ENCODE measurements around the gene AMPD1. TPM values are rescaled to one million over a fixed set of nuclear protein-coding genes. Genes with fewer than 3 reads are reported as not detected.

The AMPD1 gene
- total and polyA plus RNA-seq, 9 donors: 0.13 to 1.8 (median 0.18) TPM; not detected in 6

DNA sequence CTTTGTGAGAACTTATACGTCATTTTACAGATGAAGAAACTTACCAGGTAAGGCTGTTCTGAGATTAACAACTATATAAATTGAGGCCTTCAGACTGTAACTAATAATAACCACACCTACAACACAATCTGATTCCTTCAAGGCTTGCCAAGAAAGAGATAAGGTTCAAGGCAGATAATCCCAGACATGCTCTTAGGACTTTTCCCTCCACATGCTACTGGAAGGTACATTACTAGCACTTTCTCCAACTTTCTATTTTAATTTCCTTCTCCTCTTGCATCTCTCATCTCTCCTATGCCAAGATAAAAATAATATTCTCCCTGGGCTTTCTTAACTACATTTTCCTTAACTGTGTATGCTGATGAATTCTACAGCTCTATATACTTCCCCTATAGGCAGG is 40.1 kb upstream of the AMPD1 start:
- H3K27me3 ChIP-seq: no peaks in the 10 kb centered on the region
- H3K4me1 ChIP-seq (ENCODE audit: insufficient read depth): no peaks in the 10 kb centered on the region

DNA sequence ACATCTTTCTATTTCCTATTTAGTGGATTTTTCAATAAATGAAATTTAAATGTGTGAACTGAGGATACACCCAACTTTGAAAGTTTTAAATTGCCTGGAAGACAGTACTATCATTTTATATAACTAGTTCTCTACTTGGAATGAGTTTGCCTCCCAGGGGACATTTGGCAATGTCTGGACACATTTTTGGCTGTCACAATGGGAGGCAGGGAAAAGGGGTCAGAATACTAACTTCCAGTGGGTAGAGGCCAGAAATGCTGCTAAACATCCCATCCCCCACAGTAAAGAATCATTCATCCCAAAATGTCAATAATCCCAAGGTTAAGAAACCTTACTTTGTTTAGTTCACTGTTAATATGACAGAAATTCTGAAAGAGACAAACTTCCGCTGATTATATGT is 34.4 kb upstream of the AMPD1 start:
- no peaks in the 10 kb centered on the region for H3K4me1 ChIP-seq (ENCODE audit: insufficient read depth)
- no peaks in the 10 kb centered on the region for H3K27me3 ChIP-seq
- intact Hi-C loops (cut with DNase I): no loop called here
- H3K9me3 ChIP-seq: no peaks in the 10 kb centered on the region
- H3K4me3 ChIP-seq: no peak overlapping the region
- no peak for DNase-seq
- TF ChIP-seq, protein P1, sequence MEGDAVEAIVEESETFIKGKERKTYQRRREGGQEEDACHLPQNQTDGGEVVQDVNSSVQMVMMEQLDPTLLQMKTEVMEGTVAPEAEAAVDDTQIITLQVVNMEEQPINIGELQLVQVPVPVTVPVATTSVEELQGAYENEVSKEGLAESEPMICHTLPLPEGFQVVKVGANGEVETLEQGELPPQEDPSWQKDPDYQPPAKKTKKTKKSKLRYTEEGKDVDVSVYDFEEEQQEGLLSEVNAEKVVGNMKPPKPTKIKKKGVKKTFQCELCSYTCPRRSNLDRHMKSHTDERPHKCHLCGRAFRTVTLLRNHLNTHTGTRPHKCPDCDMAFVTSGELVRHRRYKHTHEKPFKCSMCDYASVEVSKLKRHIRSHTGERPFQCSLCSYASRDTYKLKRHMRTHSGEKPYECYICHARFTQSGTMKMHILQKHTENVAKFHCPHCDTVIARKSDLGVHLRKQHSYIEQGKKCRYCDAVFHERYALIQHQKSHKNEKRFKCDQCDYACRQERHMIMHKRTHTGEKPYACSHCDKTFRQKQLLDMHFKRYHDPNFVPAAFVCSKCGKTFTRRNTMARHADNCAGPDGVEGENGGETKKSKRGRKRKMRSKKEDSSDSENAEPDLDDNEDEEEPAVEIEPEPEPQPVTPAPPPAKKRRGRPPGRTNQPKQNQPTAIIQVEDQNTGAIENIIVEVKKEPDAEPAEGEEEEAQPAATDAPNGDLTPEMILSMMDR (IDR thresholded peaks at IDR 0.05): no peak
- TF ChIP-seq POLR2A (IDR thresholded peaks at IDR 0.05) (no peak), EP300 (IDR thresholded peaks at IDR 0.05) (no peak)
- no peaks in the 10 kb centered on the region for H3K36me3 ChIP-seq
- no peak overlapping the region for H3K27ac ChIP-seq
- 95 to 97% (median 96%) methylated on average over 1 of the region's 1 CpG for WGBS, 3 donors

More for the DNA sequence above, 40.1 kb upstream of the AMPD1 start:
- DNase-seq: no peak
- 88 to 94% (median 89%) methylated on average over 1 of the region's 1 CpG for WGBS, 3 donors
- intact Hi-C loops (cut with DNase I): no loop called here
- H3K9me3 ChIP-seq: no peaks in the 10 kb centered on the region
- TF ChIP-seq, protein P1 (IDR thresholded peaks at IDR 0.05): no peak
- no peak for TF ChIP-seq EP300 (IDR thresholded peaks at IDR 0.05)
- no peak for TF ChIP-seq POLR2A (IDR thresholded peaks at IDR 0.05)
- no peaks in the 10 kb centered on the region for H3K36me3 ChIP-seq
- H3K27ac ChIP-seq: no peak overlapping the region
- no peak overlapping the region for H3K4me3 ChIP-seq

DNA sequence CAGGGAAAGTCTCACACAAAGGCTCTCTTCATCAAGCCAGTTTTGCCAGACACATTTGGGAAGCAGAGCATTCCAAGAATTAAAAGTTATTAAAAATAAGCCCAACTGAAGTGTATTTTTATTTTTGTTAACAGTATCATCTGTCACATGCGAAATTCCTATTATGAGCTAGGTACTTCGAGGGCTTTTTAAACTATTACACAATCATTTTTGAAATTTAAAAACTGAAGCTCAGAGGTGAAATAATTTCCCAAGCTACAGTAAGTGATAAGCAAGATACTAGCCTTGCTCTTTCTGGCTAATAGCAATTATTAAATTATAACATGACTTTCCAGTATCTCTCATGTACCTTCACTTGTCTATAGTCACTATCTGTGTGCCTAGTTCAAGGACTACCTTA is 33.2 kb upstream of the AMPD1 start:
- no peaks in the 10 kb centered on the region for H3K27me3 ChIP-seq
- WGBS, 3 donors: 76 to 82% (median 78%) methylated on average over 2 of the region's 2 CpGs
- H3K4me1 ChIP-seq (ENCODE audit: insufficient read depth): no peaks in the 10 kb centered on the region
- intact Hi-C loops (cut with DNase I): no loop called here
- no peaks in the 10 kb centered on the region for H3K36me3 ChIP-seq
- H3K9me3 ChIP-seq: no peaks in the 10 kb centered on the region
- DNase-seq: no peak
- H3K27ac ChIP-seq: no peak overlapping the region
- no peak for TF ChIP-seq POLR2A (IDR thresholded peaks at IDR 0.05)
- TF ChIP-seq, protein P1 (IDR thresholded peaks at IDR 0.05): no peak
- TF ChIP-seq EP300 (IDR thresholded peaks at IDR 0.05): no peak
- H3K4me3 ChIP-seq: no peak overlapping the region

DNA sequence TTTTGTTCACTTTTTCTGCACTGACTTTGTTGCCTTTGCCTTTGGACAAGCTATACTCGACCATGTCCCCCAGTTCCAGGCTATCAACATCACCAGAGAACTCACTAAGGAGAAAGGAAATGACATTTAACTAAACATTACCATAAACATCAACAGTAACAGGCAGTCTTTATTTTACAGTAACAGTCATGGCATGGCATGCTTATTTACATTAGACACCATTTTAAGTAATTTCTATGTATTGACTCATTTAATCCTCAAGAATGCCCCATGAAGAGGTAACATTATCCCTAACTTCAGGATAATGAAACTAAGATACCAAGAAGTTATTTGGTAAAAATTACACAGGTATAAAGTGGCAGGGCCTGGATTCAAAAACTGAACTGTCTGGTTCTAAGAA is 29.9 kb upstream of the AMPD1 start:
- Histone ChIP-seq H3K27me3 (no peaks in the 10 kb centered on the region), H3K36me3 (peaks cover 3% of the 10 kb centered on the region), H3K27ac (no peak overlapping the region), H3K9me3 (no peaks in the 10 kb centered on the region), H3K4me1 (ENCODE audit: insufficient read depth) (no peaks in the 10 kb centered on the region), H3K4me3 (no peak overlapping the region)
- DNase-seq: no peak
- TF ChIP-seq EP300 (IDR thresholded peaks at IDR 0.05): no peak
- no peak for TF ChIP-seq POLR2A (IDR thresholded peaks at IDR 0.05)
- TF ChIP-seq, protein P1 (IDR thresholded peaks at IDR 0.05): no peak
- 76 to 80% (median 80%) methylated on average over 1 of the region's 1 CpG for WGBS, 3 donors
- intact Hi-C loops (cut with DNase I): no loop called here

All from ovary (tissue), 9 donors.